CD4-positive, alpha-beta T cell (primary cell): ENCODE measurements around the gene TMEFF1. TPM values are rescaled to one million over a fixed set of nuclear protein-coding genes. Genes with fewer than 3 reads are reported as not detected.

Experiments
- ATAC-seq: fragments of 200-7000 bp; cut with Tn5 transposase; one replicate; pipeline ENCODE4 v1.10.0; 2022; ENCODE audit warnings: mild to moderate bottlenecking; ENCODE audit not compliant: poor library complexity
- CTCF ChIA-PET: fragments of 350-600 bp; sonication (Branson Sonifier 250); formaldehyde crosslinking; loops from one replicate; lab custom pipeline; 2021; ENCODE audit warnings: antibody characterized with exemption, inconsistent platforms; lab: Charles Lee
- POLR2A ChIA-PET: fragments of 350-600 bp; sonication (Branson Sonifier 250); formaldehyde crosslinking; loops from one replicate; lab custom pipeline; 2021; ENCODE audit warnings: antibody characterized with exemption, inconsistent platforms; lab: Charles Lee
- DNase-seq, 14 experiments: peaks; one replicate each; pipeline ENCODE4 v3.0.0-alpha.2; 2013 to 2020; ENCODE audit warnings: mixed read lengths in 2 of 14
- H3K27ac ChIP-seq, 2 donors: one replicate each; pipeline versions ENCODE4 v1.5.1 to v1.7.0; 2013; ENCODE audit warnings: low read length in 2 of 2, low read depth in 1 of 2, mild to moderate bottlenecking in 1 of 2
- H3K27me3 ChIP-seq, 2 experiments: 1 replicate in 1 of 2; 2 replicates in 1 of 2; pipeline versions ENCODE4 v1.6.1 to v1.7.0; 2013; ENCODE audit warnings: low read length in 2 of 2, control low read depth in 1 of 2, mild to moderate bottlenecking in 1 of 2, moderate library complexity in 1 of 2; ENCODE audit not compliant: insufficient read depth in 2 of 2, control insufficient read depth in 1 of 2
- H3K36me3 ChIP-seq: one replicate; pipeline ENCODE4 v1.6.1; 2013; ENCODE audit warnings: low read length, control low read depth; ENCODE audit not compliant: insufficient read depth
- H3K4me1 ChIP-seq: one replicate; pipeline ENCODE4 v1.6.1; 2013; ENCODE audit warnings: low read length, control low read depth; ENCODE audit not compliant: insufficient read depth
- H3K4me3 ChIP-seq: one replicate; pipeline ENCODE4 v1.5.1; 2013; ENCODE audit warnings: mild to moderate bottlenecking, low read length, moderate library complexity
- H3K9me3 ChIP-seq, 2 experiments: 1 replicate in 1 of 2; 2 replicates in 1 of 2; pipeline versions ENCODE4 v1.6.1 to v1.7.0; 2013; ENCODE audit warnings: low read length in 2 of 2, mild to moderate bottlenecking in 2 of 2, control low read depth in 1 of 2, moderate library complexity in 1 of 2; ENCODE audit not compliant: control insufficient read depth in 1 of 2, insufficient read depth in 1 of 2
- H3K27ac Mint-ChIP-seq: one replicate; pipeline ENCODE4 v1.8.0; 2020; ENCODE audit warnings: mixed read lengths
- H3K27me3 Mint-ChIP-seq: one replicate; pipeline ENCODE4 v1.8.0; 2021; ENCODE audit warnings: mixed read lengths
- H3K36me3 Mint-ChIP-seq: one replicate; pipeline ENCODE4 v1.8.0; 2021; ENCODE audit warnings: low read depth, mixed read lengths
- H3K4me1 Mint-ChIP-seq: one replicate; pipeline ENCODE4 v1.8.0; 2021; ENCODE audit warnings: low read depth, mixed read lengths
- H3K4me3 Mint-ChIP-seq: one replicate; pipeline ENCODE4 v1.8.0; 2020; ENCODE audit warnings: mild to moderate bottlenecking, mixed read lengths
- H3K9me3 Mint-ChIP-seq: one replicate; pipeline ENCODE4 v1.8.0; 2020; ENCODE audit warnings: mixed read lengths
- CTCF ChIP-seq: fragments of 200-600 bp; IDR thresholded peaks from one replicate; pipeline ENCODE4 v1.8.0; 2022; ENCODE audit warnings: antibody characterized with exemption, mild to moderate bottlenecking
- intact Hi-C, 2 experiments: fragments of 100-400 bp; cut with DNase I in 1 of 2; cut with micrococcal nuclease in 1 of 2; formaldehyde crosslinking; loops; one replicate each; pipeline versions ENCODE4 v1.15.1 to v1.9.0; 2023 to 2025; cut with DNase I, micrococcal nuclease
- total RNA-seq, 174 experiments: library from RNA in 2 of 174; stranded (reverse) in 2 of 174; gene quantifications; one replicate each; pipeline ENCODE4 v1.2.3 and lab custom pipeline; 2021 to 2026

The TMEFF1 gene
- total RNA-seq, 2 experiments from 2014 or later = not detected

GRCh38 chr9:100474924-100475276 lies 2.0 kb downstream of the TMEFF1 start:
- Histone ChIP-seq H3K9me3 (no peaks in the 10 kb centered on the region), H3K36me3 (no peaks in the 10 kb centered on the region), H3K4me3 (no peak overlapping the region), H3K4me1 (peaks cover 9% of the 10 kb centered on the region), H3K27ac (no peak overlapping the region), H3K27me3 (peaks cover 30% of the 10 kb centered on the region in 2 experiments)
- ChIA-PET CTCF (no interaction called here), POLR2A (no interaction called here)
- H3K4me3 Mint-ChIP-seq = peak overlapping the region; percentile 56
- TF ChIP-seq CTCF = no peak
- peaks cover 6% of the 10 kb centered on the region for H3K4me1 Mint-ChIP-seq
- H3K27me3 Mint-ChIP-seq = peaks cover 69% of the 10 kb centered on the region
- H3K36me3 Mint-ChIP-seq = no peaks in the 10 kb centered on the region
- intact Hi-C loops = no loop called here
- no peaks in the 10 kb centered on the region for H3K9me3 Mint-ChIP-seq
- DNase-seq (no peak), ATAC-seq (no peak)
- H3K27ac Mint-ChIP-seq = no peak overlapping the region

- CTCF ChIA-PET = interaction anchor here (0.7 to 0.8 kb wide), 2 partner anchors 10 to 76 kb away, joined by 3 read pairs; no protein-coding TSS in a partner anchor
- POLR2A ChIA-PET = no interaction called here
Measured at GRCh38 chr9:100477241-100477640, 4.3 kb downstream of the TMEFF1 start.

DNA sequence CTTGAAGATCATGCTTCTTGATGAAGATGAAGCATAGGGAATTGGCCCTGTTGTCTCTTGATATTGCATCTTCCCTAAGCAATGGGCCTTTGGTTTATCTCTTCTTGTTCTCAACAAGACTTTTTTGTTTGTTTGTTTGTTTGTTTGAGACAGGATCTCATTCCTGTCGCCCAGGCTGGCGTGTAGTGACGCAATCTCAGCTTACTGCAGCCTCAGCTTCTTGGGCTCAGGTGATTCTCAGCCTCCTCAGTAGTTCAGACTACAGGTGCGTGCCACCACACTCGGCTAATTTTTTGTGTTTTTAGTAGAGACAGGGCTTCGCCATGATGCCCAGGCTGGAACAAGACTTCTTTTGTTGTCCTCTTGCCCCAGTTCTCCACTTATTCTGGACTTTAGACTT lies 5.2 kb downstream of the TMEFF1 start:
- Histone ChIP-seq H3K36me3 (no peaks in the 10 kb centered on the region), H3K9me3 (no peaks in the 10 kb centered on the region), H3K4me1 (peaks cover 9% of the 10 kb centered on the region), H3K4me3 (no peak overlapping the region), H3K27me3 (peaks cover 17 to 22% of the 10 kb centered on the region in 2 experiments), H3K27ac (no peak overlapping the region)
- no peaks in the 10 kb centered on the region for H3K36me3 Mint-ChIP-seq
- ChIA-PET CTCF (no interaction called here), POLR2A (no interaction called here)
- DNase-seq = no peak
- H3K9me3 Mint-ChIP-seq = no peaks in the 10 kb centered on the region
- no peak for ATAC-seq
- no peak for TF ChIP-seq CTCF
- peaks cover 6% of the 10 kb centered on the region for H3K4me1 Mint-ChIP-seq
- no peak overlapping the region for H3K27ac Mint-ChIP-seq
- H3K27me3 Mint-ChIP-seq = peaks cover 55% of the 10 kb centered on the region
- H3K4me3 Mint-ChIP-seq = no peak overlapping the region
- intact Hi-C loops = no loop called here

More at GRCh38 chr9:100477241-100477640, 4.3 kb downstream of the TMEFF1 start:
- Histone ChIP-seq H3K27ac (no peak overlapping the region), H3K4me1 (peaks cover 9% of the 10 kb centered on the region), H3K36me3 (no peaks in the 10 kb centered on the region), H3K27me3 (peaks cover 22 to 27% of the 10 kb centered on the region in 2 experiments), H3K4me3 (no peak overlapping the region), H3K9me3 (no peaks in the 10 kb centered on the region)
- Mint-ChIP-seq H3K36me3 (no peaks in the 10 kb centered on the region), H3K9me3 (no peaks in the 10 kb centered on the region), H3K4me1 (peaks cover 6% of the 10 kb centered on the region), H3K4me3 (no peak overlapping the region), H3K27ac (no peak overlapping the region), H3K27me3 (peaks cover 60% of the 10 kb centered on the region)
- intact Hi-C loops = no loop called here
- DNase-seq = no peak
- no peak for ATAC-seq
- no peak for TF ChIP-seq CTCF
